HepG2 (cell line): ENCODE data around the gene BRCA2. TPM values are rescaled to one million over a fixed set of nuclear protein-coding genes. Genes with fewer than 3 reads are reported as not detected.

Experiments
- ESRRA ChIP-seq: sonication (generic); formaldehyde crosslinking; IDR thresholded peaks from 2 replicates; pipeline ENCODE4 v1.5.1; 2020; ENCODE audit warnings: mild to moderate bottlenecking, low read depth, missing genetic modification reagents
- FOSL2 ChIP-seq: sonication (generic); formaldehyde crosslinking; IDR thresholded peaks from 2 replicates; pipeline ENCODE4 v1.4.0; 2020; ENCODE audit warnings: missing genetic modification reagents
- FOXK1 ChIP-seq: sonication (generic); formaldehyde crosslinking; IDR thresholded peaks from 2 replicates; pipeline ENCODE4 v1.4.0; 2020; ENCODE audit warnings: low read depth, missing genetic modification reagents, borderline replicate concordance
- HNRNPUL1 ChIP-seq: fragments of 200-400 bp; formaldehyde crosslinking; IDR thresholded peaks from 2 replicates; pipeline ENCODE4 v1.6.1; 2017; ENCODE audit warnings: low read depth, mild to moderate bottlenecking, low read length, moderate library complexity
- KDM5A ChIP-seq: fragments of 200-600 bp; sonication (generic); IDR thresholded peaks from 2 replicates; pipeline ENCODE4 v1.7.0; 2018; ENCODE audit warnings: antibody characterized with exemption, mild to moderate bottlenecking, low read length, borderline replicate concordance
- KLF9 ChIP-seq: IDR thresholded peaks from 2 replicates; pipeline ENCODE4 v1.6.1; 2016; ENCODE audit warnings: low read depth
- LCORL ChIP-seq, 2 experiments: fragments of 450-650 bp in 1 of 2; sonication (generic) in 1 of 2; formaldehyde crosslinking in 1 of 2; IDR thresholded peaks; 2 replicates each; pipeline versions ENCODE4 v1.5.0 to v1.6.1; 2017 to 2020; ENCODE audit warnings: antibody characterized with exemption in 1 of 2, missing genetic modification reagents in 1 of 2
- MIER3 ChIP-seq: IDR thresholded peaks from 2 replicates; pipeline ENCODE4 v1.6.1; 2016; ENCODE audit warnings: missing compliant biosample characterization, borderline replicate concordance
- NCOA2 ChIP-seq: sonication (generic); formaldehyde crosslinking; IDR thresholded peaks from 2 replicates; pipeline ENCODE4 v1.8.0; 2022; ENCODE audit warnings: inconsistent platforms
- SALL1 ChIP-seq: sonication (generic); formaldehyde crosslinking; IDR thresholded peaks from 2 replicates; pipeline ENCODE4 v1.8.0; 2022; ENCODE audit warnings: mild to moderate bottlenecking, missing genetic modification reagents
- TAF1 ChIP-seq: sonication (generic); formaldehyde crosslinking; IDR thresholded peaks from 2 replicates; pipeline ENCODE4 v1.4.0; 2020; ENCODE audit warnings: missing genetic modification reagents
- TEAD3 ChIP-seq: optimal IDR thresholded peaks from 2 replicates; pipeline ENCODE3; 2016; ENCODE audit warnings: borderline replicate concordance
- TGIF2 ChIP-seq: IDR thresholded peaks from 2 replicates; pipeline ENCODE4 v1.6.1; 2016; ENCODE audit warnings: control low read depth, missing compliant biosample characterization
- TRIM24 ChIP-seq: sonication (generic); formaldehyde crosslinking; IDR thresholded peaks from 2 replicates; pipeline ENCODE4 v1.8.0; 2022; ENCODE audit warnings: mild to moderate bottlenecking, missing genetic modification reagents
- ZGPAT ChIP-seq: IDR thresholded peaks from 2 replicates; pipeline ENCODE4 v1.6.1; 2016; ENCODE audit warnings: mild to moderate bottlenecking
- ZNF644 ChIP-seq: IDR thresholded peaks from 2 replicates; pipeline ENCODE4 v1.6.1; 2016; ENCODE audit warnings: low read depth
- polyA plus RNA-seq, 8 experiments: library from polyadenylated mRNA; depleted of rRNA in 3 of 8; stranded (reverse) in 7 of 8; unstranded in 1 of 8; fragments of >200 nt; fragmentation: Illumina TruSeq in 4 of 8; extraction: Trizol in 4 of 8; gene quantifications; 2 replicates each; pipeline versions ENCODE4 v1.2.1 to v1.2.3, GENCODE V29; 2011 to 2016; ENCODE audit warnings: low read depth in 4 of 8, missing spikeins in 1 of 8, mixed read lengths in 1 of 8; ENCODE audit not compliant: insufficient read depth in 1 of 8
- total RNA-seq, 5 experiments: library from RNA; depleted of rRNA; stranded (reverse); fragments of >200 nt; fragmentation: Illumina TruSeq; extraction: Trizol; gene quantifications; 2 replicates each; pipeline ENCODE4 v1.2.3, GENCODE V29; 2016; ENCODE audit warnings: low read depth in 1 of 5
- TF ChIP-seq, protein P1 (sequence below): sonication (generic); formaldehyde crosslinking; IDR thresholded peaks from 2 replicates; pipeline ENCODE4 v1.4.0; 2020; ENCODE audit warnings: mild to moderate bottlenecking, missing genetic modification reagents, borderline replicate concordance
- TF ChIP-seq, protein P2 (sequence below): sonication (generic); formaldehyde crosslinking; IDR thresholded peaks from 2 replicates; pipeline ENCODE4 v1.4.0; 2020; ENCODE audit warnings: low read depth, missing genetic modification reagents

BRCA2 gene
- total and polyA plus RNA-seq, 2 of the 13 experiments (the other 11 are each of a cell fraction or from before 2014, with no cell fraction given), result 3.1 to 24.6 TPM

DNA sequence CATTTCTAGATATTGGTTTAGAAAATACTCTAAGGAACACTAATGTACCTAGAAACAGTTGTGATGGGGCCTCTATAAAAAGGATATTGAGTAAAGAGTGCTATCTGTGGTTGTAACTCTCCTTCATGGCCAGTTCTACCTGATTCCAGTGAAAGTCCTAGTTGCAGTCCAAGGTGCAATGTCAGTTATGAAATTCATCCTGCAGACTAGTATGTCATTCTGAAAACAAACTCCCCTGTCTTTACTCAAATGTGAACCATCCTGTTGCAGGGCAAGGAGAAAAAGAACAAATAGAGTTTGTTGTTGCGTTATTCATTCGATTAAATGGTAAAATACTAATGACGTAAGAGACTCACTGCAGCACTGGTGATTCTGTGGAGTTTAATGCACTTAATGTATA, 130.9 kb downstream of the BRCA2 start (continued):
- TF ChIP-seq, protein P1, sequence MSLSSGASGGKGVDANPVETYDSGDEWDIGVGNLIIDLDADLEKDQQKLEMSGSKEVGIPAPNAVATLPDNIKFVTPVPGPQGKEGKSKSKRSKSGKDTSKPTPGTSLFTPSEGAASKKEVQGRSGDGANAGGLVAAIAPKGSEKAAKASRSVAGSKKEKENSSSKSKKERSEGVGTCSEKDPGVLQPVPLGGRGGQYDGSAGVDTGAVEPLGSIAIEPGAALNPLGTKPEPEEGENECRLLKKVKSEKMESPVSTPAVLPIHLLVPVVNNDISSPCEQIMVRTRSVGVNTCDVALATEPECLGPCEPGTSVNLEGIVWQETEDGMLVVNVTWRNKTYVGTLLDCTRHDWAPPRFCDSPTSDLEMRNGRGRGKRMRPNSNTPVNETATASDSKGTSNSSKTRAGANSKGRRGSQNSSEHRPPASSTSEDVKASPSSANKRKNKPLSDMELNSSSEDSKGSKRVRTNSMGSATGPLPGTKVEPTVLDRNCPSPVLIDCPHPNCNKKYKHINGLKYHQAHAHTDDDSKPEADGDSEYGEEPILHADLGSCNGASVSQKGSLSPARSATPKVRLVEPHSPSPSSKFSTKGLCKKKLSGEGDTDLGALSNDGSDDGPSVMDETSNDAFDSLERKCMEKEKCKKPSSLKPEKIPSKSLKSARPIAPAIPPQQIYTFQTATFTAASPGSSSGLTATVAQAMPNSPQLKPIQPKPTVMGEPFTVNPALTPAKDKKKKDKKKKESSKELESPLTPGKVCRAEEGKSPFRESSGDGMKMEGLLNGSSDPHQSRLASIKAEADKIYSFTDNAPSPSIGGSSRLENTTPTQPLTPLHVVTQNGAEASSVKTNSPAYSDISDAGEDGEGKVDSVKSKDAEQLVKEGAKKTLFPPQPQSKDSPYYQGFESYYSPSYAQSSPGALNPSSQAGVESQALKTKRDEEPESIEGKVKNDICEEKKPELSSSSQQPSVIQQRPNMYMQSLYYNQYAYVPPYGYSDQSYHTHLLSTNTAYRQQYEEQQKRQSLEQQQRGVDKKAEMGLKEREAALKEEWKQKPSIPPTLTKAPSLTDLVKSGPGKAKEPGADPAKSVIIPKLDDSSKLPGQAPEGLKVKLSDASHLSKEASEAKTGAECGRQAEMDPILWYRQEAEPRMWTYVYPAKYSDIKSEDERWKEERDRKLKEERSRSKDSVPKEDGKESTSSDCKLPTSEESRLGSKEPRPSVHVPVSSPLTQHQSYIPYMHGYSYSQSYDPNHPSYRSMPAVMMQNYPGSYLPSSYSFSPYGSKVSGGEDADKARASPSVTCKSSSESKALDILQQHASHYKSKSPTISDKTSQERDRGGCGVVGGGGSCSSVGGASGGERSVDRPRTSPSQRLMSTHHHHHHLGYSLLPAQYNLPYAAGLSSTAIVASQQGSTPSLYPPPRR, result 0 out of 2 replicates have a peak, but pooled peaks have one; percentile 7
- no peak for TF ChIP-seq KLF9 (CRISPR knock-in tag)
- no peak for TF ChIP-seq TAF1 (CRISPR knock-in tag)
- TF ChIP-seq KDM5A, result no peak
- peak; percentile 67 for TF ChIP-seq TEAD3 (CRISPR knock-in tag)
- TF ChIP-seq ESRRA (CRISPR knock-in tag), result 0 out of 2 replicates have a peak, but pooled peaks have one; percentile 27
- peak; percentile 48 for TF ChIP-seq FOSL2 (CRISPR knock-in tag)
- peak; percentile 73 for TF ChIP-seq ZNF644 (CRISPR knock-in tag)
- peak; percentile 74; the same call in 1 of the 2 replicates for TF ChIP-seq FOXK1 (CRISPR knock-in tag)
- TF ChIP-seq, protein P2, sequence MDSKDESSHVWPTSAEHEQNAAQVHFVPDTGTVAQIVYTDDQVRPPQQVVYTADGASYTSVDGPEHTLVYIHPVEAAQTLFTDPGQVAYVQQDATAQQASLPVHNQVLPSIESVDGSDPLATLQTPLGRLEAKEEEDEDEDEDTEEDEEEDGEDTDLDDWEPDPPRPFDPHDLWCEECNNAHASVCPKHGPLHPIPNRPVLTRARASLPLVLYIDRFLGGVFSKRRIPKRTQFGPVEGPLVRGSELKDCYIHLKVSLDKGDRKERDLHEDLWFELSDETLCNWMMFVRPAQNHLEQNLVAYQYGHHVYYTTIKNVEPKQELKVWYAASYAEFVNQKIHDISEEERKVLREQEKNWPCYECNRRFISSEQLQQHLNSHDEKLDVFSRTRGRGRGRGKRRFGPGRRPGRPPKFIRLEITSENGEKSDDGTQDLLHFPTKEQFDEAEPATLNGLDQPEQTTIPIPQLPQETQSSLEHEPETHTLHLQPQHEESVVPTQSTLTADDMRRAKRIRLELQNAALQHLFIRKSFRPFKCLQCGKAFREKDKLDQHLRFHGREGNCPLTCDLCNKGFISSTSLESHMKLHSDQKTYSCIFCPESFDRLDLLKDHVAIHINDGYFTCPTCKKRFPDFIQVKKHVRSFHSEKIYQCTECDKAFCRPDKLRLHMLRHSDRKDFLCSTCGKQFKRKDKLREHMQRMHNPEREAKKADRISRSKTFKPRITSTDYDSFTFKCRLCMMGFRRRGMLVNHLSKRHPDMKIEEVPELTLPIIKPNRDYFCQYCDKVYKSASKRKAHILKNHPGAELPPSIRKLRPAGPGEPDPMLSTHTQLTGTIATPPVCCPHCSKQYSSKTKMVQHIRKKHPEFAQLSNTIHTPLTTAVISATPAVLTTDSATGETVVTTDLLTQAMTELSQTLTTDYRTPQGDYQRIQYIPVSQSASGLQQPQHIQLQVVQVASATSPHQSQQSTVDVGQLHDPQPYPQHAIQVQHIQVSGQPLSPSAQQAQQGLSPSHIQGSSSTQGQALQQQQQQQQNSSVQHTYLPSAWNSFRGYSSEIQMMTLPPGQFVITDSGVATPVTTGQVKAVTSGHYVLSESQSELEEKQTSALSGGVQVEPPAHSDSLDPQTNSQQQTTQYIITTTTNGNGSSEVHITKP, result peak; percentile 87
- TF ChIP-seq TRIM24, result no peak
- no peak for TF ChIP-seq LCORL (IDR thresholded peaks at IDR 0.05)
- TF ChIP-seq LCORL (CRISPR knock-in tag; IDR thresholded peaks at IDR 0.05), result peak; percentile 40; the same call in 1 of the 2 replicates
- TF ChIP-seq ZGPAT (CRISPR knock-in tag), result peak; percentile 37; the same call in 1 of the 2 replicates
- peak; percentile 74; the same call in 1 of the 2 replicates for TF ChIP-seq SALL1 (CRISPR knock-in tag)
- peak; percentile 51; the same call in 1 of the 2 replicates for TF ChIP-seq NCOA2
- TF ChIP-seq TGIF2 (CRISPR knock-in tag), result peak; percentile 72; the same call in 1 of the 2 replicates
- TF ChIP-seq MIER3 (CRISPR knock-in tag), result peak; percentile 63; the same call in 1 of the 2 replicates
- TF ChIP-seq HNRNPUL1, result no peak
